NCI-H2107 (cell line): ENCODE measurements around the gene PIMREG.
"Not testable (repeated sequence)": the region's sequence is repeated elsewhere in the genome, so short reads cannot be mapped to it uniquely, and the experiment has no call there.

ENCODE experiments used
- DNase-seq: peaks from one replicate; lab custom pipeline; 2025; lab: John Stamatoyannopoulos, UW

Gene PIMREG

DNA sequence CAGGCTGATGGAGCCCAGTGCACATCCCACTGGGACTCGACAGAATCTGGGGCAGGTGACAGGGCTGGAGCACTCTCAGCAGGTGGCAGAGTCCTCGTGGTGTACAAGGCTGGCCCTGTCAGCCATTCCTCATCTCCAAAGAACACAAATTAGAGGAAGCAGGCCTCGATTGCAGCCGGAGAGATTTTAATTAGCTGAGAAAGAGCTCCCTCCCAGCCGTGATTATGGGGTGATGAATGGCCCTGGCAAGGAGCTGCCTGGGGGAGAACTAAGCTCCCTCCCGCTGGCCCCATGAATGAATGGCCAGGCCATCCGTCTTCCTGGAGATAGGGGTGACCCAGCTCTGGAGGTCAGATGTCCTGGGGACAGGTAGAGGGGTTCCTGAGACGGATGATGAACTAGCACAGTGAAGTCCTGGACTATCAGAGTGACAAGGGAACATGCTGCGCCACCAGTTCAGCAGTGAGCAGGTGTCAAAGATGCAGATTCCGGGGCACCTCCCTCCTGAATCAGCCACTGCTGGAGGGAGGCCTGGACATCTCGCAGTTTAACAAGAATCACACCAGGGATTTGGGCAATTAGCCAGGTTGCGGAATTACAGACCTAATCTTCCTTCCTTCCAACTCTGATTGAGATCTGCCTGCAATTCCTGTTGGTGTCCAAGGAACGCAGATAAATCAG, 35.5 kb downstream of the PIMREG start:
- no peak for DNase-seq

DNA sequence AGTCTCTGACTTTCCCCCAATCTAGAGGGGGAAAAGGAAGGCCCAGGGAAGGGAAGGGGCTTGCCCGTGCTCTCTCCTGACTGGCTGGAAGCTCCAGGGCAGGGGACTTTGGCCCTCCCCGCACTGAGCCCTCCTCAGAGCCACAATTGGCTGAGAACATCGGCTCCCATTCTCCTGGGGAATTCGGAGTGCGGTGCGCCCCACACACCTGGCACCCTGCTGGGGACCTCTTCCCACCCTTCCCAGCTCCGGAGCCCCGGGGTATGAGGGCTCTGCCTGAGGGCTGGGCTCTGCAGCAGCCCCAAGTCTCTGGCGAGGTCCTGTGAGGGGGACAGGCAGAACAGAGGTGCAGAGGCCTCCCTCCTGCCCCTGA, 36.0 kb downstream of the PIMREG start:
- DNase-seq, result no peak

DNA sequence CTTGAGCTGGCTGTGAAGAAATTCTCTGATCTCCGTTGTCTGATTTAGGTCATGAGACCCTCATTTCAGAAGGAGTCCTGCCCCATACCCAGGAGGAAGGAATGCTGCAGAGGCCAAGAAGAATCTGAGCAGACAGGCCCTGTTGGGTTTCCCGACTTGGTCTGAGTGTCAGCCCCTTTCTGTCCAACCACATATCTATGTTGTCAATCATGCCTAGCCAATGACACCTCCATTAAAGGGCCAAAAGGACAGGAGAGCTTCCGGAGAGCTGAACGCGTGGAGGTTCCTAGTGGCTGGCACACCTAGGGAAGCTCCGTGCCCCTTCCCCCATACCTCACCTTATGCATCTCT, 37.8 kb downstream of the PIMREG start:
- no peak for DNase-seq

DNA sequence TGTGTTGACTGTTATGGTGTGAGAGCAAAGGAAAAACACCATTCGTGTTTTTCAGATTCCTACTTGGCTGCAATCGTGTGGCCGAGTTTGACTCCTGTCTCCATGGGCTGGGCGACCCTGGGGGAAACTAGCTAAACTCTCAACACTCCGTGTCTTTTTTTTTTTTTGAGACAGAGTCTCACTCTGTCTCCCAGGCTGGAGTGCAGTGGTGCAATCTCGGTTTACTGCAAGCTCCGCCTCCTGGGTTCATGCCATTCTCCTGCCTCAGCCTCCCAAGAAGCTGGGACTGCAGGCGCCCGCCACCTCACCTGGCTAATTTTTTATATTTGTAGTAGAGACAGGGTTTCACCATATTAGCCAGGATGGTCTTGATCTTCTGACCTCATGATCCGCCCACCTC, 38.5 kb downstream of the PIMREG start:
- DNase-seq, result not testable (repeated sequence)

DNA sequence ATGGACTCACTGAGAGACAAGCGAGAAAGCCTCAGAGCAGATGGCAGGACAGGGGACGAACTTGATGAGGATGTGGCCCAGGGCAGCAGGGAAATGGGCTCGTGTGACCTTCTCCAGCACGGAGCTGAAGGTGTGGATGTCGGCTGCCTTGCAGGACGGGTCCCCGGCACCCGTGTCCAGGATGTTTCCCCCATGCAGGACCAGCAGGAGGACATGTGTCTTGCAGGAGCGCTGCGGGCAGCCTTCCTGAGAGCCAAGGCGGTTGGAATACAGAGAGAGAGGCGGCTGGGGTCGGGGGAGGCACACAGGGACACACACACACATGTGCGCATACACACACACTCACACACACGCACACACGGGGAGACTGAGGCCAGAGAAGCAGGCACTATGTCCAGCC, 39.3 kb downstream of the PIMREG start:
- DNase-seq, result no peak

DNA sequence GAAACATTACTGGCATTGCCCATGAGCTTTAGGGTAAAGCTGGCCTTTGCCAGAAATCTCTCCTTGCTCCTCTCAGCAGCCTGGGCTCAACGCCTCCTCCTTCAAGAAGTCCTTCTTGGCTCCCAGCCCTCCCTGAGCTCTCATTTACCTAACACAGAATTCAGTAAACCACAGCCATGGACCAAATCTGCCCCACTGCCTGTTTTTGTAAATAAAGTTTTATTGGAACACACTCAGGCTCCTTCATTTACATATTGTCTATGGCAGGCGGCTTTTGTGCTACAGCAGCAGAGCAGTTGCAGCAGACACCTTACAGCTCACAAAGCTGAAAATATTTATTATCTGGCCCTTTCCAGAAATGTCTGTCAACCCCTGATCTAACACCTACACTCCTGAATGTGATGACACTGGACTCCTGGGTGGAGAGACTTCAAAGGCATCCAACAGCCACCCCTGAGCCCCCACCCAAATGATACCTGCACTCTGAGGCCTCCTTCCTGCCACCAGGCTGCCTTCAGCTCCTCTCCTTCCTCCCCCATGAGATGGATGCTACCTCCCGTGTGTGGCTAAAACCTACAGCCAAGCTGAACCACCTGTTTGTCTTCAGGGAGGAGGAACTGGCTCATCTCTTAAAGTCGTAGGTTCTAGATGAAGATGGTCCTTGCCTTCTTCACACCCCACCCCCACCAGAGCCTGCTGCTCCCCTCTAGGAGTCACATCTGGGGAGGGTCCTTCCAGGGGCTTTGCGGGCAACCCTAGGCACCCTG, 41.6 kb downstream of the PIMREG start:
- DNase-seq, result no peak

DNA sequence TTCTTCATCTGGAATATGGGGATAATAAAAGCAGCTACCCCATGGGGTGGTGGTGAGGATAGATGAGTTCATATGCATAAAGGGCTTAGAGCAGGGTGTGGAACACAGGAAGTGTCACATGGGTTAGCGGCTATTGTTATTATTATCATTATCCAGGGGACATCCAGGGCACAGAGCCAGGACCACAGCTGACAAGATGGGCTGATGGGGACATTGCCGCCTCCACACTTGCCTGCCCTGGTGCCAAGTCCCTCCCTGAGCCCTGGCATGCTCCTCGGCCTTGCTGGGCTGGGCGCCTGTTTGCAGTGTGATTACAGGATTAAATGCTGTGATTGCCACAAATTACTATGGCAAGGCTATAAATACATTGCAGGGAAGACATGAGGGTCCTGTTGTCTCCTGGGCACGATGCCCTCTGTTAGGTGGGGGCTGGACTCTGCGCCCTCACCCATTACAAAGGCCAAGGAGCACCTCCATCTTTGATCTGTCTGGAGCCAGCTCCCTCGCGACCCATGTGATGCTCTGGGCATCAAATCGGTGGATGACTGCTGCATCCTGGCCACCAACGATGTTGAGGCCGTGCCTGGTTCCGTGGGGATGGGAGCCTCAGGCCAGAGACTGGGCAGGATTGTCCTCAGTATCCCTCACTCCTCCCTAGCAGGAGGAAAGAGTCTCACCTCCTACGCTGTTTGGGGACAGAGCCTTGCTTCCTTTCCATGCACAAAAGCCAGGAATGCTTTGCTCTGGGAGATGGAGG, 43.2 kb downstream of the PIMREG start:
- DNase-seq, result no peak

DNA sequence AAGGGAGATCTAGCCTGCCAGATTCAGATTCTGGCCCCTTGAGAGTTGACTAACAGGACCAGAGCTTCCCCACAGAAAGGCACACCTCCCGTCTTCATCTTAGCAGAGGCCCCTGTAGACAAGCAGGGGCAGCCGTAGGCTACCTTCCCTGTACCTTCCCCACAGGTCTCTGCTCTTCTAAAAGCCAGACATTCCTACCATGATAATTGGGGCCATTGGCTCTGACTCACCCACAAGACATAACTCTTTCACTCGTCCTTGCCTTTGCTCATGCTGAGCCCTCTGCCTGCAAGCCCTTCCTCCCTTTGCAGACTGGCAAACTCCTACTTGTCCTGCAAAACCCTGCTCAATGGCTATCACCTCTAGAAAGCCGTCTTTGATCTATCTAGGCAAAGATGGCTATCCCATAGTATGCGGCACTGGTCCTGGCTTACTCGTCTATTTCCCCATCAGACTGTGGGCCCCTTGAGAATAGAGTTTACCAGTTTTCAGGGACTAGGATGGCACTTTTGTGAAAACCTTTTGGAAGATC, 43.8 kb downstream of the PIMREG start:
- no peak for DNase-seq

DNA sequence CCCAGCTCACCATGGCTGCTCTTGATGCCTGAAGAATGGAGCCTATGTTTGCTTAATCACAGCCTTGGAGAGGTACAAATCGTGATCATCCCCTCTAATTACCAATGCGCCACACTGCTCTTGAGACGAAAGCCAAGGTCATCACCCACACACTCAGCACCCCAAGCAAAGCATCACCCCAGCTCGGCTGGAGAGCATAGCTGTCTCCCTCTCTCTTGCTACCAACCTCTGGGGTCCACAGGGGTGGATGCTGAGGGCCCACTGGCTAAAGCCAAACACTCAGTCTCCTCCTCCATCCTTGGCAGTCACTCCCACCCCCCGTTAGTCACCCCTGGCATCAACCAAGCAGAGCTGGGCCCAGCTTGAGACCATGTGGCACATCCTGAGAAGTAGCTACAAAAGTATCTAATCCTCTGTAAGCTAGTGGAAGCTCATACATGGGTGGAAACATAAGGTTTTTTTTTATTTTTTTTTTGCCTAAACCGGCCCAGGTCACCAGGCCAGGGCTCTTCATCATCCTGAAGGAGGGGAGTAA, 44.8 kb downstream of the PIMREG start:
- no peak for DNase-seq

DNA sequence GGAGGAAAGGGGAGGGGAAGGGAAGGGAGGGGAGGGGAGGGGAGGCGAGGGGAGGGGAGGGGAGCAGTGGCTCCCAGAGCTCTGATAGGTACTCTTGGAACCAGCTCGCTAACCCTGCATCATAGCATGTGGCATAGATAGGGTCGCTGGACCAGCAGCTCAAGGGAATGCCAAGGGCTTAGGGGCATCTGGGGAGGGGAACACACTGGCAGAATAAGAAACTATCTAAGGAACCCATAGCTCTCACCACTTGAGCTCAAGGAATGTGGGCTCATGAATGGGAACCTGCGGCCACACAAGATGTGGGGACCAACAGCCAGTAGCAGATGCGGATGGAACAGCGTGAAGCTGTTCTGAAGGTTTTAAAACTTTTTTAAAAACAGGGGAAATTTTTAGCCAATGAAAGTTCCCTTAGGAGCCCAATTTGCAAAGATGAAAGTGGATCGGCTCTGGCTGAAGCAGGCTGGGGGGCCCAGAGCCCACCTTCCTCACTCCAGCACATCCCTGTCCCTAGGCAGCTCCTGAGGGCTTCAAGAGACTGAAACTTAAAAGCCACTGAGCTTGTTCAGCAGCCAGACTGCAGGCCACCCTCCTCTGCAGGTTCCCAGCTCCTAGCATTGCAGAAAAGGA, 46.9 kb downstream of the PIMREG start:
- no peak for DNase-seq

DNA sequence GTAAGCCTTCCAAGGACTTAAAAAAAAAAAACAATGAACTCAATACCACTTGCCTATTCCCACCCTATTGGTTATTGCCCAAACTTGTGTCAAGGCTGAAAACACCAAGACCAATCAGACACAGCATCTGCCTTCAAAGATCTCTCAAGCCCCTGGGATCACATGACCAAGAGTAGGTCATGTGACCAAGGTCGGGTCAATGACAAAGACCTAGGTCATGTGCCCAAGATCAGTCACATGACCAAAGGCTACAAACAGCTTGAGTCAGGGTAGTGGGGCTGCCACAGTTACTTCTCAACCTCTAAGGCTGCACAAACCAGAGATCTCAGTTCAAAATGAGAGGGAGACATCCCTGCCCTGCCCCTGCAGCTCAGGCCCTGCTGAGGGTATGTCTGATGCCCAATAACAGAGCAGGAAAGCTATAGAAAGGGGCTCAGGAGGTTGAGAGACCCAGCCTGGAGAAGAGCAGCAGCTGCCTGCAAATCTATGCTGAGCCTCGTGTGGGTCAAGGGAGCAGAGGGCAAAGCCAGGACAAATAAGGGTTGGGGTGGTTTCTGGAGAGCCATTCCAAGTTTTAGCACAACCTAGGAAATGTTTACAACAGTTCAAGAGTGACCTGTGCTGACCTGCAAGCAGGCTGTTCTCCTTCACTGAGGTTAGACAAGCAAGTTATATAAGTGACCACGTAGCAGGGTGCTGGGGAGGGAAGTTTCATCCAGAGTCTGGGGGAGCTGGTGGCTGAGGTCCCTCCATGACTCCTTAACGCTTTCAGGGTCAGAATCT, 48.8 kb downstream of the PIMREG start:
- no peak for DNase-seq

DNA sequence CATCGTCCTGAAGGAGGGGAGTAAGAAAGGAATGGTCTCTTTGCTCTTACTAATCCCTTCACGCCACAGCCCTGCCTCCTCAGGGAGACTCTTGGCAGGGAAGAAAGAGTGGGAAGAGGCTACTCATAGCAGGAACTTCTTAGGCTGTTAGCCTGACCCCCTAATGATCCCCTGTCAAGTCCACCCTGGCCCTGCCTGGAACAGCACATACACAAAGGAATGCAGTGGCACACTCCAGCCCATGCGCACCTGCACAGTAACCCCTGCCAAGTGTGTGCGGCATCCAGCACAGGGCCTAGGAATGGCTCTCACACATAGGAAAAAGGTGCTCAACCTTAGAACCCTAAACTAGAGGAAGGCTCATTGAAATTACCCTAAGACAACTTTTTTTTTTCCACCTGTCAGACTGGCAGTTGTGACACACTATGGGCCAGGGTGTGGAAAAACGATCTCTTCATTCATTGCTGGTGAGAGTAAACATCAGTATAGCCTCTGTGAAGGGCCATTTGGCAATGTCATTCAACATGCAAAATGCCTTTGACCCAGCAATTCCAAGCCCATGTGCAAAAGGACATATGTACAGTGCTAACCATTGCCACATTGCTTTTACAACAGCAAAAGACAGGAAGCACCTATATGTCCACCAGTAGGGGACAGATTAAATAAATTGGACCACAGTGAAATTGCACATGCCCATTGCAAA, 50.1 kb downstream of the PIMREG start:
- DNase-seq, result no peak

DNA sequence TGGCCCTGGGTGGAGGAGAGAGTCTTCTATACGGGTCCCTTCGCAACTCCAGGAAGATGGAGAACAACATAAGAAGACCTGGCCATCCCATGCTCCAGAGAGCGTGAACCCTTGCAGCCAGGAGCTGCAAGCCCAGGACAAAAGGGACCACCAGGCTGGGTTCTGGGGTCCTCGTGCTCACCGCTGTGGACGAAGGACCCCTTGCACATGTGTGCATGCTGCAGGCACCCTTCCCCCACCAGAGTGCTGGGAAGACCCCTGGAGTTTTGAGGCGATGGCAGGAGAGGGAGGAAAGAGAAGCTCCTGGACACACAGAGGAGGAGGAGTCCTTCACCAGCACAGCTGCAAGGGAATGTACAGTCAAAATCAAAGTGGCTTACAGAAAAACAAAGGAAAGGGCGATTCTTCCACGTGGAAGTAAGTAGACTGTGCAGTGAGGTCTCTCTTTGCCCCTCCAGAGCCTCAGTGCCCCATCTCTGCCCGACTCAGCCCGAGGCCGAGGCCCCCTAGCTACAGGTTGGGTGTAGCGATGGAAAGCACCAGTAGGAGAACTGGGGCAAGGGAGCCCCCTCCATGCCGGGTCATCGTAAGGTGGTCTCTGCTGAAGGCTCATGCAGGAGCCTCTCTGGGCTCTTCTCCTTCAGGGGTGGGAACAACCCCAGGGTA, 51.3 kb downstream of the PIMREG start:
- DNase-seq, result no peak

DNA sequence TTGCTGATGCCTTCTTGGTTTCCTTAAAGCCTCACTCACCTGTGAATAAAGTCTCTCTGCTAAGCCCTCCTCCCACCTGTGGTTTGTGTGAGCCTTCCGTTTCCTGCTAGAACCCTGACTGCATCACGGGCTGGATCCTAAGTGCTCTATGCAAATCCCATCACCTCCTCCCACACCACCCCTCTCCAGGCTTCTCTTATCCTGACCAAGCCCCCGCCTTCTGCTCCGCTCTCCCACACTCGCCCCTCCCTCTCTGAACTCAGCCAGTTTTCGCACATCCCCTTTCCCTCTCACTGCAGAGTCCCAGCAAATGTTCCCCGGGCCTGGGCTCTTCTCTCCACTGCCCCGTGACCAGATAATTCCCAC, 51.8 kb downstream of the PIMREG start:
- no peak for DNase-seq

DNA sequence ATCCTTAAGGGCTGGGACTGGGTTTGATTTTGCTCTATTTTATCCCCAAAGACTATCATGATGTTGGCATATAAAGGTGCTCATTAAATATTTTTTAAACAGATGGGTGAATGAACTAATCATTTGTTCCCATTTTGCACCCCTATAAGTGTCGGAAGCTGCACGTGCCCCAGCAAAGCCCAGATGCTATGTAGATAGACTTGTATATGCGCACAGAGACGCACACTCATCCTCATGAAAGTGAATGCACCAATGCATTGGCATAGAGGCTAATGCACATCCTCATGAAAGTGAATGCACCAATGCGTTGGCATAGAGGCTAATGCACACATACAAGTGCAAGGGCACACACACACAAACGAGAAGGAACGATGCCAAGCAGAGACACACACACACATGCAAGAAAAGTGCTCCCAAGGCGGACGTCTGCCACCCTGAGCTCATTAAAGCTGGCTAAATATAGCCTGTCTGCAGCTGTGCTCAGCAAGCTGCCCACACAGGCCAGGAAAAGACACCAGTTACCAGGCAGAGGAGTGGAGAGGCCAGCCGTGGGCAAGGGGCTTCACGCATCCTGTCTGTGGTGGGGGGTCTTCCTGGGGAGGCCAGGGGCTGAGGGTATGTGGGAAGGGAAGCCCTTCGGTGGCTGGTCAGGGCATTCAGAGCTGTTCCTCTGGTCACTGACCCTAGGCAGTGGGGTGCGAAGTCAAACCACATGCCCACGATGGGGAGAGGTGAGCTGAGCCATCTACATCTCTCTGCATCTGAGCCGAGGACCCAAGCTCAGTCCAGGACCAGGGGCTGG, 52.6 kb downstream of the PIMREG start:
- DNase-seq, result no peak

DNA sequence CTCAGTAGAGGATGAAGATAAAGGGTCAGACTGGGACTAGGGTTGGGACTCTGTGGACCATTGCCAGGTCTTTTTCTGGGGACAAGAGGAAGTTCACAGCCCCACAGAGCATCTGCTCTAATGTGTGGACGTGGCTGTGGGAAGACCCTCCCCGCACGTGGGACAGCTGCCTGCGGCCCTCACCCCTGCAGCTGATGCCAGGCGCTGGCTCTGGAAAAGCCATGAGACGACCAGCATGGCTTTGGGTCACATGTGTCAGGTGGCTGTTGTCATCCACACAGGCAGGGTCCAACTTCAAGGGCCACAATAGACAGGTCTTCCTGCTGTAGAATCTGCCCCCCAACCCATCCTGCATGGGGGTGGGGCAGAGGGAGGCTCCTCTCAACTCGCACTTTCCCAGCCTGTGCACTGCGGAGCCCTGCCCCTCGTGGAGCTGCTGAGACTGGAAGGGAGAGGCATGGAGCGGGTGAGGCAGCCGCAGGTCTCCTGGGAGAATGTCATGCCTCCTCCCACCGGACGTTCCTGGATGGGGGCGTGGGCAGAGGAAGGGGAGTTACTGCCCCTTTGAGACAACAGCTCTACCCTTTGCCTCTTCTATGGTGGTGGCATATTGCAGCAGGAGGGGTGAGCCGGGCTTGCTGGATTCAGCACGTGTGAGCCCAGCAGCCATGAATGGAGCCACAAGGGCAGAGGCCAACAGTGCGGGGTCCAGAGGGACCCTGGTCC, 53.4 kb downstream of the PIMREG start:
- DNase-seq, result no peak

DNA sequence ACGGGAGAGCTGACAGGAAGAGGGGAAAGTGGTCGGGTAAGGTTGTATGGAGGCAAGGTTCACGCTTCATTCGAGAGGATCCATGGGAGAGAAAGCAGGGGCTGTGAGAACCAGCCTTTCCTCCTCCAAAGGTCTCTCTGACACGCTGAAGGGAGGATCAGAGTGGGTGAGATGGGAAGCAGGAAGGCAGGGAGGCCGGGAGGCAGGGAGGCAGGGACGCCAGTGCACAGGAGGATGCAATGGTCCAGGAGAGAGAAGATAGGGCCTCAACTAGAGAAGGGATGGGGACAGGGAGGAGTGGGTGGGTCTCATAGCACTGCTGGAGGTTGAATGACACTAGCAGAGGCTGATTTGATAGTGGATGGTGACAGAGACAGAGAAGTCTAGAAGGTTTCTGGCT, 54.1 kb downstream of the PIMREG start:
- no peak for DNase-seq

DNA sequence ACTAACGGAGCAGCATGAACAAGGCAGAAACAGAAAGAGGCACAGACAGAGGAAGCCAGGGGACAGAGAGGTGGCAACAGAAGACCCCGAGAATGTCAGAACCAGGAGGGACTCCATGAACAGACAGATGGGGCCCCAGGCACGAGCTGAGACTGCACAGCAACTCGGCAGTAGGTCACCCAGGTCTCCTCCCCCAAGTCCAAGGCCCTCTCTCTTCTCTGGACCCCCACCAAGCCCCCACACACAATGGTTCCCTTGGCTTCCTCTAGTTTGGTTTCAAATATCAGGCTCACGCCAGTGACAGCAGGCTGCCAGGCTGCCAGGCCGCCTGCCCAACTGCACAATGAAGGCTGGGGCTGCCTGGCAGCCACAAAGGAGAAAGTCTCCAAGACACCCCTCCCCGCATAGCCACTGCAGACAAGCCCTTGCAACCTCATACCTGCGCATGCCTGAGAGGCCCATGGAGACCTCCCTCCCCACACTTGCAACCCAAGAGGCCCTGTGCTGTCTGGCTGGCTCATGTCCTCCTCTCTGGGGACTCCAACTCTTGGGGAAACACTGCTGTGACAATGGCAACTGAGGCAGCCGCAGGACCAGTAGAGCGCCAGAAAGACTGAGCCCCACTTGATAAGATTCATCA, 54.8 kb downstream of the PIMREG start:
- no peak for DNase-seq
